ENCODE measurements around the gene CDH16.

Gene CDH16

DNA sequence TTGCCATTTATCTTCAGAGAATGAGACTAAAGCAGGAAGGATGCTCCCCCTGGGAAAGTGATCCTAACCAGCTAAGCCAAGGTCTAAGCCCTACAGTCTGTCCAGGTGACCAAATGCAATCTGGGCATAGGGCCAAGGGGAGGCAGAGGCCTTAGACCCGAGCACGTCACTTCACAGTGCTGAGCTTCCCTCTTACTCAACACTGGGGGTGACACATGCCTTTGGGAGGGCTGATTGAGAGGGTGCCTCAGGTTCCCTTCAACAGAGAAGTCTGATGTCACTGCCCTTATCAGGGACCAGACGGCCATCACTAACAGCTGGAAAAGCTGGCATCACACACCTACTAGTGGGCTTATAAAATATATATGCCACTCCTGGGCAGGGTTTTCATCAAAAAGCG, 11.5 kb upstream of the CDH16 start:
- no peak for DNase-seq (ENCODE audit: low read depth in 1 of 2, low spot score in 1 of 2)

GRCh38 chr16:66928702-66929388, 10.2 kb upstream of the CDH16 start:
- DNase-seq (ENCODE audit: low read depth in 1 of 2, low spot score in 1 of 2), result no peak

- DNase-seq (ENCODE audit: low read depth in 1 of 2, low spot score in 1 of 2), result no peak
These were observed 9.4 kb upstream of the CDH16 start for GRCh38 chr16:66927918-66928649.

DNA sequence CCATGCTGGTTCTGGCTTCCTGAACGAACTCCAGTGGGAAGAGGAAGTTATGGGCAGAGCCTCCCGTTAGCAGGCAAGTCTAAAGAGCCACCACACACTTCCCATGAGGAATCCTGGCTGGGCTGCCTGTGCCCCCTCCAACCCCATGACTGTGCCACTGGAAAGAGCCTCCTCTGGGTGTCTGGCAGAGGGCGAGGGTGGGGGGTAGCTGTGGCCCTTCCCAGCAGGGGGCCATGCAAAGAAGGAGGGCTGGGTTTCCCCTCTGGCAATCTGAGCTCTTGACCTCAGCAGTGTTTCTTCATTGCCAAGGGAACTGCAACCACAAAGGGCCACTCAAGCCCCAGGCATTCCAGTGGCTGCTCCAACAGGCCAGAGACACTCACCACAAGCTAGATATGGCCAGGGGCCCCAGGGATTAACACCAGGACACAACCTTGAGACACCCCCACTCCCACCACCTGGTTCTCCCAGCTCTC, 8.3 kb upstream of the CDH16 start:
- DNase-seq (ENCODE audit: low read depth in 1 of 2, low spot score in 1 of 2), result no peak

DNA sequence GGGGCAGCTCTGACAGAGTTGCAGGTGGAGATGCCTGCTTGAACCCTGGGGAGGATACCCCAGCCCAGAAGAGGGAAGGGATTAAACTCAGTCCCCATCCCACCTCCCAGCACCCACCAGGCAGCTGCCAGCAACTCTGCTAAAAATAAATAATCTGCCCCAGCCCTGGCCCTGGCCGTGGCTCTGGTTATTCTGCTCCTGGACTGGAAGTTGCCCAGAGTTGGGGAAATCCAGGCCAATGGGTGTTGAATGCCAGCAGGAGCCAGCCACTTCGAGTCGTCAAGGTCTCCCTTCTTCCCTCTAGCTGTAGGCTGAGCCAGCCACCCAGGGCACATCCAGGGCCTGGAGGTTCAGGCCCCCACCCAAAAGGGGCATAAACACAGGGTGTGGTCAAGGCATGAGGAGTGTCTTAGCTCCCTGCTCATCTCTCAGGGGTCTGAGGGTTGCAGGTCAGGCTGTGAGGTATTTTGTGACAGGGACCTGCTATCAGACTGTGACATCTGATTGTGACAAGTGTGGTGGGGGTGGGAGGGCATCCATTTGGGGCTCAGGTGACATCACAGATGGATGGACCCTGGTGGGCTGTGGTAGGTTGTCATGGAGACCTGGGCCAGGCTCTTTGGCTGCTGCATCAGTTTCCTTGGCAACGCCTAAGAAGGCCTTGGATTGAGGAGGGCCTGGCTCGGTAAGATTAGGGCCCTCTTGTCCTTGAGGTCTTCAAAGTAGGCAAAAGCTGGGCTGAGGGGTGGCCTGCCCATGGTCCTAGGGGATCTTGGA, 7.7 kb upstream of the CDH16 start:
- no peak for DNase-seq (ENCODE audit: low read depth in 1 of 2, low spot score in 1 of 2)

DNA sequence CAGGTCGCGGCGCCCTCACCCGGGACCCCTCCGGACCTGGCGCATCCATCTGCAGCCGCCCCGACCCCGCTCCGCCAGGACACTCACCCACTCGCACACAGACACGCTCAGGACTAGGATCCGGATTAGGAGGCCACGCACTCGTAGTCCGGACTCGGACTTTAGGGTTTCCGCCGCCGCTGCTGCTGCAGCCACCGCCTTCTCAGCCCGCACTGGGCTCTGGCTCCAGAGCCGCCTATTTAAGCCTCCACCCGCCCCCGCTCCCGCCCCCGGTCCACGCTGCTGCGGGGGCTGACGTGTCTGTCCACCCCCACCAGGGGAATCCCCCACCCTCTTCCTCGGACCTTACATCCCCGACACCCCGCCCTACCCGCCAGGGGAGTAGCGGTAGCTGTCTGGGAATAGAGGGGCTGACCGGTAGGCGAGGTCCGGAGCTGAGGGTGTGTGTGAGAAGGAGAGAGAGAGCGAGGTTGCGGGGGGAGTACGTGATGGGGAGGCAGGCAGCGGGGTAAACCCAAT, 6.7 kb upstream of the CDH16 start, which contains the start of gene RRAD:
Gene RRAD (minus strand): TSS at position 214 of the 519 bp plus-strand sequence. CDS start 356 bp downstream, outside the sequence.
- no peak for DNase-seq (ENCODE audit: low read depth in 1 of 2, low spot score in 1 of 2)

DNA sequence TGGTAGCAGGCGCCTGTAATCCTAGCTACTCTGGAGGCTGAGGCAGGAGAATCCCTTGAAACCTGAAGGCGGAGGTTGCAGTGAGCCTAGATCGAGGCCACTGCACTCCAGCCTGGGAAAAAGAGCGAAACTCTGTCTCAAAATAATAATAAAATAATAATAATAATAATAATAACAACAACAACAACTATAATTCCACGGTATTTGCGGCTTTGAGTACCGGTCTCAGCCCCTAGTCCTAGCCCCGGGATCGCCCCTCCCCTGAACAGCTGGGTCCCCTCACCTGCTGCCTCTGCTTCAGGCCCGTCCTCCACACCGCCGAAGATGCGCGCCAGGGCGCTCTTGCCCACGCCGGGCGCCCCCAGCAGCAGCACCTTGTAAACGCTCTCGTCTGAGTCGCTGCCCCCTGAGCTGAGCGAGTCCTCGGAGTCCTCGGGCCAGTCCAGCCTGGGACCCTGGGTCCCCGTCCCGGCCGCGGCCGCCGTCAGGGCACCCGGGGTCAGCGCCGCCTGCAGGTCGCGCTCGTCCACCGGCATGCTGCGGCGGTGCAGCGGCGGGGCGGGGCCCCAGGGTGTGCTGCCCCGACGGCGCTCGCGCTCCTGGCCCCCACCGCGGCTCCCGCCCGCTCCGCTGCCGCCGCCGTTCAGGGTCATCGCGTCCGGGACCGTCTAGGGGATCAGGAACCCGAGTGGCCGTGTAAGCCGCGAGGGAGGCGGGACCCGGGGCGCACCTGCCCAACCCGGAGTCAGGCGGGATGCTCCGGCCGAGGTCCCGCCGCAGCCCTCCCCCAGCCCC, 6.0 kb upstream of the CDH16 start:
- DNase-seq (ENCODE audit: low read depth in 1 of 2, low spot score in 1 of 2), result peak in 1 of 2 donors; percentile 21

- DNase-seq (ENCODE audit: low read depth in 1 of 2, low spot score in 1 of 2), result no peak
These were observed 5.2 kb upstream of the CDH16 start for GRCh38 chr16:66923866-66924265.

- no peak for DNase-seq (ENCODE audit: low read depth in 1 of 2, low spot score in 1 of 2)
These were observed 4.6 kb upstream of the CDH16 start for GRCh38 chr16:66923247-66923731.

GRCh38 chr16:66921729-66922450, 3.2 kb upstream of the CDH16 start:
- no peak for DNase-seq (ENCODE audit: low read depth in 1 of 2, low spot score in 1 of 2)

GRCh38 chr16:66920924-66921680, 2.4 kb upstream of the CDH16 start:
- DNase-seq (ENCODE audit: low read depth in 1 of 2, low spot score in 1 of 2), result no peak

GRCh38 chr16:66920299-66920590, 1.6 kb upstream of the CDH16 start:
- DNase-seq (ENCODE audit: low read depth in 1 of 2, low spot score in 1 of 2), result no peak

DNA sequence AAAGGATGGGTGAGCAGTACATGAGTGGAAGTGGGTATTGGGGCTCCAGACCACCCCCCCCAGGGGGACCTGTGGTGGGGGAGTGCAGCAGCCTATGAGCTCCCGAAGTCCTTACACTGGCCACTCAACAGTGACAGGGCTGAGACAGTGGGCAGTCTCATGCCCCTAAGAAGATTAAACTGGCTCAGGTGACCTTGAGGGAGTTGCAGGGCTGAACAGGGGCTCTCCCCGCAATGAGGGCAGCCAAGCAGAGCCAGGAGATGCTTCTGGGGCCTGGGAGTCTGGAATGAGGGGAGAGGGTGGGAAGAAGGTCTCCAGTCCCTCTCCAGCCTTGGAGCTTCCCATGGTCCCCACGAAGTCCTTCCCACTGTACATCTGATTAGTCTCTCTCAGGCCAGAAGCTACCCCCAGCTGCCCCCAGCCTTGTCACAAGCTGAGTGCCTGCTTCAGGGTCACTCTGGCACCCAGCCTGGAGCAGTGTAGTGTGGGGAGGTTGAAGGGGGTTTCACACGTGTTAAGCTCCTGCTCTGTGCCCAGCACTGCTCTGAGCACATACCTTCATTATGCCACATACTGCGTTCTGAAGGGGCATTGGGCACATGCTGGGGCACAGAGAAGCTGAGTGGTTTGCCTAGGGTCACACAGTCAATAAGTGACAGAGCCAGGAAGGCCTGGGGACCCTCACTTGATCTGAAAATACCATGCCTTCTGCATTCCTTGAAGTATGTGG, 1.0 kb upstream of the CDH16 start:
- DNase-seq (ENCODE audit: low read depth in 1 of 2, low spot score in 1 of 2), result no peak

- DNase-seq (ENCODE audit: low read depth in 1 of 2, low spot score in 1 of 2), result no peak
These were observed 330 bp downstream of the CDH16 start for GRCh38 chr16:66918355-66918754.

DNA sequence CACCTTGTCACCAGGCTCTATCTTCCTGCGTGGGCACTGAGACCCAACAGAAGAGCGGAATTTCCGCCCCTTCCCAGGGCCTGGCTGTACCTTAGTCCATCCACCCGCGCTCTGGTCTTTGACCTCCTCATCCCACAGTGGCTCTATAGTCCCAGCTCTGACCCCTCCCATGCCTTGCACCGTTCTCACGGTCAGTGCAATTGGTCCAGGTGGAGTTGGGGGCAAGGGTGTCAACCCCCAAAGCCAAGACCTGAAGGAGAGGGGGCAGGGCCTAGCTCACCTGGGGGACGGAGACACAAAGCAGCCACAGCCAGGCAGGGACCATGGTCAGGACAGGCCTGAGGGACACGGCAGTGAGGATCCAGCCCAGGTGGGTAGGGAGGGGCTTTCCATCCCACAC, 944 bp downstream of the CDH16 start:
- DNase-seq (ENCODE audit: low read depth in 1 of 2, low spot score in 1 of 2), result no peak

- no peak for DNase-seq (ENCODE audit: low read depth in 1 of 2, low spot score in 1 of 2)
These were observed 2.2 kb downstream of the CDH16 start for GRCh38 chr16:66916518-66916917.

DNA sequence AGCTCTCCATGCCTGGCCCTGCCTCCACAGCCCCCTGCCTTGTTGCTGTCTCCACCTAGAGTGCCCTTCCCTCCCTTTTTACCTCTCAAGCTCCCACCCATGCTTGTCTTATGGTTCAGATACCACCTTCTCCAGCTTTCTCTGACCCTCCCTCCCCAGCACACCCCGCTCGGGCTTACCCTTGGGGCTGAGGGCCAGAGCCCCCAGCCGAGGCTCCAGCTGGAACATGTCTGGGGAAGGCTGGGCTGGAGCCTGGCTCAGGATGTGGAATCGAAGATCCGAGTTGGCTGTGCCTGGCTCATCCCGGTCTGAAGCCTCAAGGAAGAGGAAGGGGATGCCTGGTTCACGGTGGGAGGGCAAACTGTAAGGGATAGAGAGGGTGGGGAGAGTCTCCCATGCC, 3.6 kb downstream of the CDH16 start:
- DNase-seq (ENCODE audit: low read depth in 1 of 2, low spot score in 1 of 2), result no peak

GRCh38 chr16:66914541-66914940, 4.1 kb downstream of the CDH16 start:
- no peak for DNase-seq (ENCODE audit: low read depth in 1 of 2, low spot score in 1 of 2)

DNA sequence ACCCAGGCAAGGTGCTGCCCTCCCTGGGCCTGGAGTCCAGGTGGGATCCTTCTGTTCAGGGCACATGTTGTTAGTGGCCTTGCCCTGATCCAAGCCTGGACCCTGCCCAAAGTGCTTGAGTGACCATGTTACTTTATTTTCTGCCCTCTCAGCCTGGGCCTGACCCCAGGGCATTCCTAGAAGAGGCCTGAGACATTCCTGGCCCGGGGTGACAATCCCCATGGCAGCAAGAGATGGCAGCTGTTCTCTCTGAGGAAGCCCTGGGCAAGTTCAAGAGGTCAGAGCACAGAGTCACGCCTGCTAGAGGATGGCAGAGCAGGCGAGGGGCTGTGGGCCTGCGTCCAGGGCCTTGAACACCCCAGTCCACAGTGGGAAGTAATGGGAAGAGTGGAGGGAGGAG, 5.0 kb downstream of the CDH16 start:
- no peak for DNase-seq (ENCODE audit: low read depth in 1 of 2, low spot score in 1 of 2)

All from stimulated activated CD4-positive, alpha-beta T cell treated with anti-CD3 and anti-CD28 coated beads, Interleukin-15, amount 100 ng/mL, for 1 hour (primary cell).